Measurements from ENCODE around the gene CDH4.

CDH4 gene

DNA sequence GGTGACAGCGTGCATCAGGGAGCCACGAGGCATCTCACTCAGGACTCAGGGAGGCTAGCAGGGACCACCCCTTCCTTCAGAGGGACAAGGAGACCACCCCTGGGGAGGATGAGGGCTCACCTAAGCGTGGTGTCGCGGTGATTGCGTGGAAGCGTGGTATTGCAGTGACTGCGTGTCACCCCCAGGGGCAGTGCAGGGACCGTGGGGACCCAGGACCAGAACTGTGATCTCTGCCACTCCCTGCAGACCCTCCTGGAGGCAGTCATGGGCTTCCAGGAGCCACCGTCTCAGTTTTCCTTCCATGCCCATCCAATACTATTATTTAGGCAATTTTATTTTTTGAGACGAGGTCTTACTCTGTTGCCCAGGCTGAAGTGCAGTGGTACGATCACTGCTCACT lies 666.5 kb downstream of the CDH4 start:
- TF ChIP-seq POLR2AphosphoS5 (IDR thresholded peaks at IDR 0.05; ENCODE audit: low read depth, low read length), result no peak
- TF ChIP-seq FOXP2 (optimal IDR thresholded peaks at IDR 0.05; ENCODE audit: borderline replicate concordance, extremely low read depth, extremely low read length, insufficient read depth), result no peak
- TF ChIP-seq, protein P1, sequence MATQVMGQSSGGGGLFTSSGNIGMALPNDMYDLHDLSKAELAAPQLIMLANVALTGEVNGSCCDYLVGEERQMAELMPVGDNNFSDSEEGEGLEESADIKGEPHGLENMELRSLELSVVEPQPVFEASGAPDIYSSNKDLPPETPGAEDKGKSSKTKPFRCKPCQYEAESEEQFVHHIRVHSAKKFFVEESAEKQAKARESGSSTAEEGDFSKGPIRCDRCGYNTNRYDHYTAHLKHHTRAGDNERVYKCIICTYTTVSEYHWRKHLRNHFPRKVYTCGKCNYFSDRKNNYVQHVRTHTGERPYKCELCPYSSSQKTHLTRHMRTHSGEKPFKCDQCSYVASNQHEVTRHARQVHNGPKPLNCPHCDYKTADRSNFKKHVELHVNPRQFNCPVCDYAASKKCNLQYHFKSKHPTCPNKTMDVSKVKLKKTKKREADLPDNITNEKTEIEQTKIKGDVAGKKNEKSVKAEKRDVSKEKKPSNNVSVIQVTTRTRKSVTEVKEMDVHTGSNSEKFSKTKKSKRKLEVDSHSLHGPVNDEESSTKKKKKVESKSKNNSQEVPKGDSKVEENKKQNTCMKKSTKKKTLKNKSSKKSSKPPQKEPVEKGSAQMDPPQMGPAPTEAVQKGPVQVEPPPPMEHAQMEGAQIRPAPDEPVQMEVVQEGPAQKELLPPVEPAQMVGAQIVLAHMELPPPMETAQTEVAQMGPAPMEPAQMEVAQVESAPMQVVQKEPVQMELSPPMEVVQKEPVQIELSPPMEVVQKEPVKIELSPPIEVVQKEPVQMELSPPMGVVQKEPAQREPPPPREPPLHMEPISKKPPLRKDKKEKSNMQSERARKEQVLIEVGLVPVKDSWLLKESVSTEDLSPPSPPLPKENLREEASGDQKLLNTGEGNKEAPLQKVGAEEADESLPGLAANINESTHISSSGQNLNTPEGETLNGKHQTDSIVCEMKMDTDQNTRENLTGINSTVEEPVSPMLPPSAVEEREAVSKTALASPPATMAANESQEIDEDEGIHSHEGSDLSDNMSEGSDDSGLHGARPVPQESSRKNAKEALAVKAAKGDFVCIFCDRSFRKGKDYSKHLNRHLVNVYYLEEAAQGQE (IDR thresholded peaks at IDR 0.05; ENCODE audit: insufficient read depth in 1 of 2, low read depth in 2 of 2, low read length in 2 of 2), result no peak
- no peak for TF ChIP-seq SIN3A (IDR thresholded peaks at IDR 0.05; ENCODE audit: borderline replicate concordance, insufficient read depth, low read length)

DNA sequence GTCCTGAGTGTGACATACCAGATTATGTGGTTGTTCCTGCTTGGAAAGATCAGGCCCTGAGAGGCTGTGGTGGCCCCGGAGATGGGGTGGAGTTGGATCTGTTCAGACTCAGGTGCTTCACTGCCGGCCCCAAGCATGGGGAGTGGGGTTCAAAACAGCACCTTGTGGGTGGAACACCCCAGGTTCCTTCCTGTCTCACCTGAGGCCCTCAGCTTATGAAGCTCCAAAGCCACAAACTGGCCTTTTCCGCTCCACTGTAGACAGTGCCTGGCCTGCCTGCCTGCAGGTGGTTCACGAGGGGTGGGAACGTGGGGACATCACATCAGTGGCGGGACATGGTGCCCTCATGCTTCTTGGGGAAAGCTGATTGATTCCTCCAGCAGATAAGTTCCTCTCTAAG lies 667.2 kb downstream of the CDH4 start:
- TF ChIP-seq SIN3A (IDR thresholded peaks at IDR 0.05; ENCODE audit: borderline replicate concordance, insufficient read depth, low read length), result no peak
- TF ChIP-seq, protein P1 (IDR thresholded peaks at IDR 0.05; ENCODE audit: insufficient read depth in 1 of 2, low read depth in 2 of 2, low read length in 2 of 2), result no peak
- no peak for TF ChIP-seq TAF1 (IDR thresholded peaks at IDR 0.05; ENCODE audit: borderline replicate concordance, insufficient read depth, low read length)
- no peak for TF ChIP-seq POLR2AphosphoS5 (IDR thresholded peaks at IDR 0.05; ENCODE audit: low read depth, low read length)
- TF ChIP-seq FOXP2 (optimal IDR thresholded peaks at IDR 0.05; ENCODE audit: borderline replicate concordance, extremely low read depth, extremely low read length, insufficient read depth), result no peak

DNA sequence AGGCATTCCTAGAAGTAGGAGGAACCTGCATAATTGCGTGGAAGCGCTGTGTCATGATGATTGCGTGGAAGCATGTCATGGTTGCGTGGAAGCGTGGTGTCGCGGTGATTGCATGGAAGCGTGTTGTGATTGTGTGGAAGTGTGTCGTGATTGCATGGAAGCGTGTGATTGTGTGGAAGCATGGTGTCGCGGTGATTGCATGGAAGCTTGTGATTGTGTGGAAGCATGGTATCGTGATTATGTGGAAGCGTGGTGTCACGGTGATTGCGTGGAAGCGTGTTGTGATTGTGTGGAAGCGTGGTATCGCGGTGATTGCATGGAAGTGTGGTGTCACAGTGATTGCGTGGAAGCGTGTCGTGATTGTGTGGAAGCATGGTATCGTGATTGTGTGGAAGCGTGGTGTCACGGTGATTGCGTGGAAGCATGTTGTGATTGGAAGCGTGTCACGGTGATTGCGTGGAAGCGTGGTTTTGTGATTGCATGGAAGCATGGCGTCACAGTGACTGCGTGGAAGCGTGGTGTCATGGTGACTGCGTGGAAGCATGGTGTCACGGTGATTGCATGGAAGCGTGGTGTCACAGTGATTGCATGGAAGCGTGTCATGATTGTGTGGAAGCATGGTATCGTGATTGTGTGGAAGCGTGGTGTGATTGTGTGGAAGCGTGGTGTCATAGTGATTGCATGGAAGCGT lies 667.8 kb downstream of the CDH4 start:
- TF ChIP-seq TAF1 (IDR thresholded peaks at IDR 0.05; ENCODE audit: borderline replicate concordance, insufficient read depth, low read length) (no peak), SIN3A (IDR thresholded peaks at IDR 0.05; ENCODE audit: borderline replicate concordance, insufficient read depth, low read length) (no peak), POLR2AphosphoS5 (IDR thresholded peaks at IDR 0.05; ENCODE audit: low read depth, low read length) (no peak)
- TF ChIP-seq, protein P1 (IDR thresholded peaks at IDR 0.05; ENCODE audit: insufficient read depth in 1 of 2, low read depth in 2 of 2, low read length in 2 of 2), result no peak

DNA sequence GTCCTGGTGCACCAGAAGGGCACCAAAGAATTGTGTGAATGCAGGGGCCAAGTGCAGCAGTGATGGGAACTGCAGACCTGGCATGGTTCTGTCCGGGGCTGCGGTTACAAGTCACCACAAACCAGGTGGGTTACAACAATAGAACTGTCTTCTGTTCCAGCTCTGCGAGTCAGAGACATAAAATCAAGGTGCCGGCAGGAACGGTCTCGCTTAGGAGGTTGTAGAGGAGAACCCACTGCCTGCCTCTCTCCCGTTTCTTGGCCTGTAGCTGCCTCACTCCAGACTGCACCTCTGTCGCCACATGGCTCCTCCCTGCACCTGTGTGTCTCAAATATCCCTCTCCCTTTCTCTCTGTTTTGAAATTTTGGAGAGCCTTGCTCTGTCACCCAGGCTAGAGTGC lies 670.4 kb downstream of the CDH4 start:
- no peak for TF ChIP-seq TAF1 (IDR thresholded peaks at IDR 0.05; ENCODE audit: borderline replicate concordance, insufficient read depth, low read length)
- no peak for TF ChIP-seq SIN3A (IDR thresholded peaks at IDR 0.05; ENCODE audit: borderline replicate concordance, insufficient read depth, low read length)
- no peak for TF ChIP-seq FOXP2 (optimal IDR thresholded peaks at IDR 0.05; ENCODE audit: borderline replicate concordance, extremely low read depth, extremely low read length, insufficient read depth)
- TF ChIP-seq, protein P1 (IDR thresholded peaks at IDR 0.05; ENCODE audit: insufficient read depth in 1 of 2, low read depth in 2 of 2, low read length in 2 of 2), result no peak
- TF ChIP-seq POLR2AphosphoS5 (IDR thresholded peaks at IDR 0.05; ENCODE audit: low read depth, low read length), result no peak

DNA sequence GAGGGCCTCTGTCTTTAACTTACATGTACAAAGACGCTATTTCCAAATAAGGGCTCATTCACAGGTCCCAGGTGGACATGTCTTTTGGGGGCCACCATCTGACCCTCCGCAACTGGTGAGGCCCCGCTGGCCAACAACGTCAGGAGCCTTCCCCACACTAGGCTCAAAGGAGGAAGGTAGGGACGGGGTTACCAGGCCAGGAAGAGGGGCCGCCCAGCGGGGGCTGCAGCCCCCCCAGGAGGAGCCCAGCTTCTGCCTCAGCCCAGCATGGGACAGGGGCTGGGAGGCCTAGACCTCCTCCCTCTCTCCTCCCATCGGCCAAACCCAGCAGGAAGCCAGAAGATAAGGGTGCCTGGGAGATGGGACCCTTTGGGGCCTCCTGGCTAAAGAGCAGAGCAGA lies 670.9 kb downstream of the CDH4 start:
- TF ChIP-seq FOXP2 (optimal IDR thresholded peaks at IDR 0.05; ENCODE audit: borderline replicate concordance, extremely low read depth, extremely low read length, insufficient read depth) (no peak), TAF1 (IDR thresholded peaks at IDR 0.05; ENCODE audit: borderline replicate concordance, insufficient read depth, low read length) (no peak), POLR2AphosphoS5 (IDR thresholded peaks at IDR 0.05; ENCODE audit: low read depth, low read length) (no peak), SIN3A (IDR thresholded peaks at IDR 0.05; ENCODE audit: borderline replicate concordance, insufficient read depth, low read length) (no peak)
- TF ChIP-seq, protein P1 (IDR thresholded peaks at IDR 0.05; ENCODE audit: insufficient read depth in 1 of 2, low read depth in 2 of 2, low read length in 2 of 2), result no peak

All from PFSK-1 (cell line).